Measurements from ENCODE around the gene ANXA2R. TPM values are rescaled to one million over a fixed set of nuclear protein-coding genes. Genes with fewer than 3 reads are reported as not detected.

ANXA2R gene
- total and polyA plus RNA-seq, 2 of the 13 experiments (the other 11 are each of a cell fraction or from before 2014, with no cell fraction given): 0.95 to 1.3 TPM

DNA sequence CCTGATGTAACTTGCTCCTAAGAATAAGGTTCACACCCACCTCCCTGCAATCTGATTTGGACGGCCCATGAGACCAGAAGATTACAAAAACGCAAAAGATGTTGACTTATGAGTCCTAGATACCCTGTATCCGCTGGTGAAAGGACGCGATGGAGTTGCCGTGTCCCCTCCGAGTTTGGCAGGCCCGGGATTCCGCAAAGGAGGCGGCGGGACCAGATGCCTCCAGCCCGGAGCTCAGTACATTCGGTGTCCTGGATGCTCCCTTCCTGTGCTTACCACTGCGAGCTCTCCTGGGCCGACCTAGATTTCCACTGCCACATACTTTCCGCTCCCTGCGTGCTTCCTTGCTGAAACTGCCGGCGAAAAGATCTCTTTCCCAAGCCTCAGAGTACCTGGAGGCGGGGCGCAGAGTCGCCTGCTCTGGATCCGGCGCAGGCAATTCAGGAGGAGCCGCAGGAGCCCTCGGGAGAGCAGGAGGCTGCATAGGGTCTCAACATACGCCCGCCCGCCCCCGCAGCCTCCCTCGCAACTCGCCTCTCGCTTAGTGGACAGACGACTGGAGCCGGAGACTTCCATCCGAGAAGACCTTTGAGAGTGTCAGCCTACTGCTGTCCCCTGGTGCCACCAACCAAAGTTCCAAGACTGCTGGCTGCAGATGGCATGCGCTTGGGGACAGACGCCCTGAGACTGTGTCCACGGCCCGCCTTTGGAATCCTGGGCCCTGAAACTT lies 39.8 kb downstream of the ANXA2R start (continued):
- TF ChIP-seq ZNF337 (CRISPR knock-in tag; IDR thresholded peaks at IDR 0.05; ENCODE audit: borderline replicate concordance, low read depth) (no peak), KAT7 (CRISPR knock-in tag; IDR thresholded peaks at IDR 0.05; ENCODE audit: borderline replicate concordance) (no peak; the same call in 1 of the 2 replicates), ZNF460 (CRISPR knock-in tag; IDR thresholded peaks at IDR 0.05; ENCODE audit: borderline replicate concordance) (no peak), HMGXB4 (CRISPR knock-in tag; IDR thresholded peaks at IDR 0.05; ENCODE audit: borderline replicate concordance in 1 of 2, low read depth in 1 of 2) (0 out of 4 replicates have a peak, but pooled peaks of 1 of the 2 experiments have one; percentile 32), SPEN (CRISPR knock-in tag; IDR thresholded peaks at IDR 0.05; ENCODE audit: low read depth) (no peak), ZNF75D (CRISPR knock-in tag; IDR thresholded peaks at IDR 0.05; ENCODE audit: borderline replicate concordance) (no peak), JDP2 (CRISPR knock-in tag; IDR thresholded peaks at IDR 0.05; ENCODE audit: borderline replicate concordance) (no peak), TRIM24 (CRISPR knock-in tag; IDR thresholded peaks at IDR 0.05) (no peak), FOXA1 (IDR thresholded peaks at IDR 0.05) (no peak), FOXA1 (CRISPR knock-in tag; IDR thresholded peaks at IDR 0.05) (no peak), CENPX (CRISPR knock-in tag; IDR thresholded peaks at IDR 0.05) (no peak), ZNF563 (CRISPR knock-in tag; IDR thresholded peaks at IDR 0.05) (no peak)
- TF ChIP-seq, protein P1, sequence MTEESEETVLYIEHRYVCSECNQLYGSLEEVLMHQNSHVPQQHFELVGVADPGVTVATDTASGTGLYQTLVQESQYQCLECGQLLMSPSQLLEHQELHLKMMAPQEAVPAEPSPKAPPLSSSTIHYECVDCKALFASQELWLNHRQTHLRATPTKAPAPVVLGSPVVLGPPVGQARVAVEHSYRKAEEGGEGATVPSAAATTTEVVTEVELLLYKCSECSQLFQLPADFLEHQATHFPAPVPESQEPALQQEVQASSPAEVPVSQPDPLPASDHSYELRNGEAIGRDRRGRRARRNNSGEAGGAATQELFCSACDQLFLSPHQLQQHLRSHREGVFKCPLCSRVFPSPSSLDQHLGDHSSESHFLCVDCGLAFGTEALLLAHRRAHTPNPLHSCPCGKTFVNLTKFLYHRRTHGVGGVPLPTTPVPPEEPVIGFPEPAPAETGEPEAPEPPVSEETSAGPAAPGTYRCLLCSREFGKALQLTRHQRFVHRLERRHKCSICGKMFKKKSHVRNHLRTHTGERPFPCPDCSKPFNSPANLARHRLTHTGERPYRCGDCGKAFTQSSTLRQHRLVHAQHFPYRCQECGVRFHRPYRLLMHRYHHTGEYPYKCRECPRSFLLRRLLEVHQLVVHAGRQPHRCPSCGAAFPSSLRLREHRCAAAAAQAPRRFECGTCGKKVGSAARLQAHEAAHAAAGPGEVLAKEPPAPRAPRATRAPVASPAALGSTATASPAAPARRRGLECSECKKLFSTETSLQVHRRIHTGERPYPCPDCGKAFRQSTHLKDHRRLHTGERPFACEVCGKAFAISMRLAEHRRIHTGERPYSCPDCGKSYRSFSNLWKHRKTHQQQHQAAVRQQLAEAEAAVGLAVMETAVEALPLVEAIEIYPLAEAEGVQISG (CRISPR knock-in tag; IDR thresholded peaks at IDR 0.05): no peak
- TF ChIP-seq, protein P2, sequence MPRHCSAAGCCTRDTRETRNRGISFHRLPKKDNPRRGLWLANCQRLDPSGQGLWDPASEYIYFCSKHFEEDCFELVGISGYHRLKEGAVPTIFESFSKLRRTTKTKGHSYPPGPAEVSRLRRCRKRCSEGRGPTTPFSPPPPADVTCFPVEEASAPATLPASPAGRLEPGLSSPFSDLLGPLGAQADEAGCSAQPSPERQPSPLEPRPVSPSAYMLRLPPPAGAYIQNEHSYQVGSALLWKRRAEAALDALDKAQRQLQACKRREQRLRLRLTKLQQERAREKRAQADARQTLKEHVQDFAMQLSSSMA (CRISPR knock-in tag; IDR thresholded peaks at IDR 0.05): no peak
